Right cardiac atrium (tissue), 5 donors: ENCODE results near the gene DOCK2. TPM values are rescaled to one million over a fixed set of nuclear protein-coding genes. Genes with fewer than 3 reads are reported as not detected.
"Not testable (repeated sequence)": the region's sequence is repeated elsewhere in the genome, so short reads cannot be mapped to it uniquely, and the experiment has no call there.

Source experiments
- ATAC-seq, 2 donors: fragments of 200-7000 bp; cut with Tn5 transposase; one replicate each; pipeline versions ENCODE4 v1.8.0 to v1.9.1; 2020; ENCODE audit warnings: moderate library complexity in 2 of 2, mild to moderate bottlenecking in 1 of 2
- DNase-seq, 3 donors: peaks; one replicate each; pipeline ENCODE4 v3.0.0-alpha.2; 2020
- H3K27ac ChIP-seq: one replicate; pipeline ENCODE4 v1.5.1; 2013; ENCODE audit warnings: mild to moderate bottlenecking, low read length, control low read depth, moderate library complexity
- H3K27me3 ChIP-seq: one replicate; pipeline ENCODE4 v1.6.1; 2013; ENCODE audit not compliant: control insufficient read depth, insufficient read depth
- H3K4me1 ChIP-seq: one replicate; pipeline ENCODE4 v1.6.1; 2013; ENCODE audit warnings: low read length; ENCODE audit not compliant: control insufficient read depth, insufficient read depth
- H3K4me3 ChIP-seq: one replicate; pipeline ENCODE4 v1.5.1; 2013; ENCODE audit warnings: low read length, control low read depth
- H3K9me3 ChIP-seq: one replicate; pipeline ENCODE4 v1.6.1; 2013; ENCODE audit warnings: low read length; ENCODE audit not compliant: control insufficient read depth
- WGBS: extraction: QIAGEN DNeasy Blood & Tissue Kit; methylation state at CpG from one replicate; pipeline ENCODE4 v1.1.7; 2013; 5-methylcytosine and 5-hydroxymethylcytosine counted together
- intact Hi-C, 4 donors: fragments of 100-400 bp; cut with DNase I; formaldehyde crosslinking; loops; one replicate each; pipeline versions ENCODE4 v1.11.0 to v1.14.0; 2022 to 2023
- polyA plus RNA-seq: library from polyadenylated mRNA; stranded (reverse); fragments of 200-250 nt; gene quantifications from one replicate; pipeline ENCODE4 v1.2.3, GENCODE V29; 2013
- total RNA-seq, 4 donors: library from RNA; stranded (reverse); fragmentation: NEBNext Ultra II Directional; extraction: Animal tissue kit (Norgen Biotek cat#: 25700); gene quantifications; one replicate each; pipeline ENCODE4 v1.2.1, GENCODE V29; 2021
- donor health status: healthy with polysubstance abuse.
- donor health status: DM: no; HTN: yes; CAD: no.
- donor health status: DM: no; HTN: no; CAD: no.
- donor health status: DM: no; HTN: yes; CAD: no; lungs with severe emphysema.
- donor health status: DM: yes; HTN: yes; CAD: no.

The DOCK2 gene
- total and polyA plus RNA-seq, 5 donors, result 1.00 to 14.2 (median 9.6) TPM

- no peak for DNase-seq
- Histone ChIP-seq H3K9me3 (no peaks in the 10 kb centered on the region), H3K4me1 (no peaks in the 10 kb centered on the region), H3K4me3 (no peak overlapping the region), H3K27me3 (no peaks in the 10 kb centered on the region), H3K27ac (no peak overlapping the region)
- intact Hi-C loops, result no loop called here
- ATAC-seq, result no peak
- WGBS, result 72% methylated on average over 4 of the region's 4 CpGs
These were observed 191.3 kb downstream of the DOCK2 start for GRCh38 chr5:169828385-169828784.

- no peaks in the 10 kb centered on the region for H3K9me3 ChIP-seq
- no peak overlapping the region for H3K27ac ChIP-seq
- ATAC-seq (no peak), DNase-seq (no peak)
- H3K27me3 ChIP-seq, result no peaks in the 10 kb centered on the region
- 80% methylated on average over 1 of the region's 1 CpG for WGBS
- intact Hi-C loops, result no loop called here
- H3K4me1 ChIP-seq, result no peaks in the 10 kb centered on the region
- H3K4me3 ChIP-seq, result no peak overlapping the region
These were observed 194.3 kb downstream of the DOCK2 start for GRCh38 chr5:169831331-169831730.

GRCh38 chr5:169832304-169832703, 195.2 kb downstream of the DOCK2 start:
- Histone ChIP-seq H3K27ac (no peak overlapping the region), H3K27me3 (no peaks in the 10 kb centered on the region), H3K4me1 (no peaks in the 10 kb centered on the region), H3K4me3 (no peak overlapping the region), H3K9me3 (no peaks in the 10 kb centered on the region)
- DNase-seq (no peak), ATAC-seq (no peak)
- WGBS, result 81% methylated on average over 3 of the region's 3 CpGs
- intact Hi-C loops, result no loop called here

- ATAC-seq, result no peak
- no peak for DNase-seq
- H3K27ac ChIP-seq, result no peak overlapping the region
- H3K27me3 ChIP-seq, result no peaks in the 10 kb centered on the region
- intact Hi-C loops, result no loop called here
- H3K9me3 ChIP-seq, result no peaks in the 10 kb centered on the region
- H3K4me3 ChIP-seq, result no peak overlapping the region
- H3K4me1 ChIP-seq, result no peaks in the 10 kb centered on the region
These were observed 195.8 kb downstream of the DOCK2 start for GRCh38 chr5:169832845-169833244.

GRCh38 chr5:169833681-169834292, 196.7 kb downstream of the DOCK2 start:
- H3K4me3 ChIP-seq, intact Hi-C loops, H3K27me3 ChIP-seq, DNase-seq, H3K4me1 ChIP-seq, ATAC-seq, H3K9me3 ChIP-seq, H3K27ac ChIP-seq: not testable (repeated sequence)
- 89% methylated on average over 2 of the region's 2 CpGs for WGBS

GRCh38 chr5:169834540-169834939, 197.5 kb downstream of the DOCK2 start:
- H3K9me3 ChIP-seq, H3K4me1 ChIP-seq, H3K27ac ChIP-seq, H3K27me3 ChIP-seq, H3K4me3 ChIP-seq, DNase-seq, intact Hi-C loops, ATAC-seq: not testable (repeated sequence)
- WGBS, result 88% methylated on average over 1 of the region's 1 CpG

- no peak for ATAC-seq
- Histone ChIP-seq H3K9me3 (no peaks in the 10 kb centered on the region), H3K27ac (no peak overlapping the region), H3K4me3 (no peak overlapping the region), H3K4me1 (no peaks in the 10 kb centered on the region), H3K27me3 (no peaks in the 10 kb centered on the region)
- WGBS, result 58% methylated on average over 3 of the region's 3 CpGs
- no peak for DNase-seq
- intact Hi-C loops, result no loop called here
These were observed 199.9 kb downstream of the DOCK2 start for GRCh38 chr5:169836835-169837536.

- no peak overlapping the region for H3K4me3 ChIP-seq
- H3K27me3 ChIP-seq, result no peaks in the 10 kb centered on the region
- intact Hi-C loops, result no loop called here
- no peaks in the 10 kb centered on the region for H3K9me3 ChIP-seq
- H3K4me1 ChIP-seq, result no peaks in the 10 kb centered on the region
- DNase-seq, result no peak
- H3K27ac ChIP-seq, result no peak overlapping the region
- ATAC-seq, result no peak
These were observed 200.6 kb downstream of the DOCK2 start for GRCh38 chr5:169837686-169838085.

- DNase-seq (no peak), ATAC-seq (no peak)
- WGBS, result 91% methylated on average over 3 of the region's 3 CpGs
- Histone ChIP-seq H3K27me3 (no peaks in the 10 kb centered on the region), H3K27ac (no peak overlapping the region), H3K4me1 (no peaks in the 10 kb centered on the region), H3K9me3 (no peaks in the 10 kb centered on the region), H3K4me3 (no peak overlapping the region)
- intact Hi-C loops, result no loop called here
These were observed 201.6 kb downstream of the DOCK2 start for GRCh38 chr5:169838688-169839087.

GRCh38 chr5:169840405-169840804, 203.3 kb downstream of the DOCK2 start:
- Histone ChIP-seq H3K4me1 (no peaks in the 10 kb centered on the region), H3K9me3 (no peaks in the 10 kb centered on the region), H3K27ac (no peak overlapping the region), H3K4me3 (no peak overlapping the region), H3K27me3 (no peaks in the 10 kb centered on the region)
- DNase-seq, result no peak
- no peak for ATAC-seq
- 92% methylated on average over 3 of the region's 3 CpGs for WGBS
- intact Hi-C loops, result no loop called here

GRCh38 chr5:169842699-169843098, 205.6 kb downstream of the DOCK2 start:
- ATAC-seq (no peak), DNase-seq (no peak)
- no peak overlapping the region for H3K27ac ChIP-seq
- intact Hi-C loops, result no loop called here
- H3K9me3 ChIP-seq, result no peaks in the 10 kb centered on the region
- no peak overlapping the region for H3K4me3 ChIP-seq
- H3K4me1 ChIP-seq, result no peaks in the 10 kb centered on the region
- H3K27me3 ChIP-seq, result no peaks in the 10 kb centered on the region

- H3K27me3 ChIP-seq, result no peaks in the 10 kb centered on the region
- no peaks in the 10 kb centered on the region for H3K4me1 ChIP-seq
- H3K4me3 ChIP-seq, result no peak overlapping the region
- intact Hi-C loops, result no loop called here
- H3K9me3 ChIP-seq, result peaks cover 4% of the 10 kb centered on the region
- no peak overlapping the region for H3K27ac ChIP-seq
- 70% methylated on average over 1 of the region's 1 CpG for WGBS
- DNase-seq (no peak), ATAC-seq (no peak)
These were observed 210.4 kb downstream of the DOCK2 start for GRCh38 chr5:169847519-169847918.
